NK-92 treated with Interleukin-12 subunit alpha and Interleukin-12 subunit beta, amount 100 ng/mL, for 24 hours (cell line): ENCODE data around the gene HAVCR1.

Experiments
- DNase-seq: peaks from one replicate; lab custom pipeline; 2025; lab: John Stamatoyannopoulos, UW

Gene HAVCR1

DNA sequence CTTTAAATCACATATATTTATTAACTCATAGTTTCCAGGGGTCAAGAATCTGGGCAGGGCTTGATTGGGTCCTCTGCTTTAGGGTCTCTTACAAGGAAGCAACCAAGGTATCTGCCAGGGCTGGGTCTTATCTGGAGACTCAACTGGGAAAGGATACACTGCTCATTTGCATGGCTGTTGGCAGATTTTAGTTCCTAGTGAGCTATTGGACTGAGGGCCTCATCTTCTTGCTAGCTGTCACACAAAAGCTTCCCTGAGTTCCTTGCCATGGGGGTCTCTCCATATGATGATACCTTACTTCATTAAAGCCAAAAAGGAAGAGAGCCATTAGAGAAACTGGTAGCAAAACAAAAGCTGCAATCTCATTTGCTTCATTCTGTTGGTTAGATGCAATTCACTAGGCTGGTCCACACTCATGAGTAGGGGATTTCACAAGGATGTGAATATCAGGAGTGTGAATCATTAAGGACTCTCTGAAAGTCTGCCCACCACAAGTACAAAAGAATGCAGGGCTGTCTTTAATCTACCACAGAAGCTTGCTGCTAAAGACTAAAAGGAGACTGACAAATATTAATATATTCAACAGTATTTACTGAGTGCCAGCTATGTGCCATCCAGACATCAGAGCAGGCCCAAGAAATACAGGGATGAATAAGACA, 53.9 kb downstream of the HAVCR1 start:
- DNase-seq, result no peak

DNA sequence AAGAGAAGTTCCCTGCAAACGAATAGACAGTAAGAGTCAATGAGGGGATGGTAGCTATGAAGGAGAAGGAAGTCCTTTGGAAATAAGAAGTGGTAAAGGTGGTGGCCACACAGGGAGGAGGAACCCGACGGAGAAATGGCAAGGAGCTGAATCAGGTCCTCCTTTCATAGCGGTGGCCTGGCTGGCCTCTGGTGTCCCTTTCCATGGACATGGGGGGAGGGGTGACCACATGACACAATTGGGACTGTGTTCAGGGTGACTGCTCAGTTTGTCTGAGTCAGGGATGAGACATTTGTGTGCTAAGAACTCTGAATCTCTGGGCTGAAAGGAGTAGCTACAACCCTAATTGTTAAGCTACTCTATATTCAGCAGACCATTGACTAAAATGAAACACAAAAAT, 67.2 kb downstream of the HAVCR1 start:
- no peak for DNase-seq

DNA sequence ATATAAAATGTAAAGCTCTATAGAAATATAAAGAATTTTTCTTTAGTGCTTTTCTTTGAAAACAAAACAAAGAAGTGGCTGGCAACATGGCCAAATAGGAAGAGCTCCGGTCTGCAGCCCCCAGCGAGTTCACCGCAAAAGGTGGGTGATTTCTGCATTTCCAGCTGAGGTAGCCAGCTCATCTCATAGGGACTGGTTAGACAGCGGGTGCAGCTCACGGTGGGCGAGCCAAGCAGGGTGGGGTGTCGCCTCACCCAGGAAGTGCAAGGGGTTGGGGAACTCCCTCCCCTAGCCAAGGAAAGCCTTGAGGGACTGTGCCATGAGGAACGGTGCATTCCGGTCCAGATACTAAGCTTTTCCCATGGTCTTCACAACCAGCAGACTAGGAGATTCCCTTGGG, 74.9 kb downstream of the HAVCR1 start:
- no peak for DNase-seq

DNA sequence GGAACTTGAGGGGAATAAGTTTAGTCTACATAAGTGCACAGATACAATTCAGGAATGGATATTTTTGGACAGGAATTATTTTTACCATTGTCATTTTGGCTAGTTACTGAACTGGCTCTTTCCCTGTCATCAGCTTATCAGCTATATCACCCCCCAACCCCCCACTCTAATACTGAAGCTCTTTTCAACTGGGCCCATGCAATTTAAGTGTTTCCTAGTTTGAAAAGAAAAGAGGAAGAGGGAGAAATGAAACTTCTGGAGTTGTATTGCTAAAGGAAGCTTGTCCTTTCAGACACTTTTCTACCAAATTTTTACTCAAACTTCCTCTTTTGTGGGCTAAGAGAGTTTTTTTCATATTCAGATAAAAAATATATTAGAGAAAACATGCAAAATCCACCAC, 77.4 kb downstream of the HAVCR1 start:
- DNase-seq, result no peak
